ENCODE results near the gene KRTAP9-1.
"Not testable (repeated sequence)": the region's sequence is repeated elsewhere in the genome, so short reads cannot be mapped to it uniquely, and the experiment has no call there.

The KRTAP9-1 gene, protein sequence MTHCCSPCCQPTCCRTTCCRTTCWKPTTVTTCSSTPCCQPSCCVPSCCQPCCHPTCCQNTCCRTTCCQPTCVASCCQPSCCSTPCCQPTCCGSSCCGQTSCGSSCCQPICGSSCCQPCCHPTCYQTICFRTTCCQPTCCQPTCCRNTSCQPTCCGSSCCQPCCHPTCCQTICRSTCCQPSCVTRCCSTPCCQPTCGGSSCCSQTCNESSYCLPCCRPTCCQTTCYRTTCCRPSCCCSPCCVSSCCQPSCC

GRCh38 chr17:41189837-41190318, at the start of gene KRTAP9-1:
Gene KRTAP9-1, plus strand, starts transcription at chr17:41189887. Its CDS starts 0 bp downstream, at chr17:41189887.
- not testable (repeated sequence) for H3K4me1 ChIP-seq (ENCODE audit: insufficient read depth, low read length); H3K9ac ChIP-seq (ENCODE audit: low read depth, low read length); H3K27me3 ChIP-seq (ENCODE audit: insufficient read depth, low read length); H3K36me3 ChIP-seq (ENCODE audit: insufficient read depth, low read depth, low read length); H3K27ac ChIP-seq (ENCODE audit: low read length); H3K9me3 ChIP-seq (ENCODE audit: insufficient read depth, low read depth, low read length); H3K4me3 ChIP-seq (ENCODE audit: low read length)

DNA sequence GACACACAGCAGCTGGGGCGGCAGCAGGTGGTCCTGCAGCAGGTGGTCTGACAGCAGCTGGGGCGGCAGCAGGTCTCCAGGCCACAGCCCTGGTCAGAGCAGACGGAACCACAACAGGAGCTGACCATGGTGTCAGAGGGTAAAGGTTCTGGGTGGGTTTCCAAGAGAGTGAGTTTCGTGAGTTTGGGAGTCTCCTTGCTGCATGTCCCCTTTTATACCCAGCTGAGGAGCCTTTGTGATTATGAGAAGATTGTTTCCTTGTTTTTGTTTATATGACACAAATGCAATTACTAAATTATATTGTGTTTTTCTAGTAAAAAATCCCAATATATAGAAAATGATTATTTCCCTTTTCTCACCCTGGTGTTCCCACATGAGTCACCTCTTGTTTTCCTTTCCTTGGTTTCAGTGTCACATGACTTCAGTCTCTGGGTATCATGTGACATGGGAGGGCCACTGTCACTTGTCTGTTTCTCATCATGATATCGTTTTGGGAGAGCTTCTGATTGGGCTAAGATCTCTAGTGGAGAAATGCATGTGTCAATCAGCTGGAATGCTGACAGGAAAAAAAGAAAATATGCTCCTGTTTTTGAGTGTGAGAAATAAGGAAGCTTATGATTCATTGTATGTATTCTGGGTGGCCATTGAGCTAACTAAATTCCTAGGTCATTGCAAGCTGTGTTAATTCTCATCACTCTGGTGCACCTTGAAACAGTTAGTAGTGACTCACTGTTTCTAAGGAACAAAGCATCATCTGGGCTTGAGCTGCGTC, 49.1 kb upstream of the KRTAP9-1 start, which contains the start of gene KRTAP4-6:
KRTAP4-6 (minus strand) TSS at position 185 of the 772 bp plus-strand sequence; CDS start at position 128, 57 bp downstream.
- Histone ChIP-seq H3K36me3 (ENCODE audit: insufficient read depth, low read depth, low read length) (no peaks in the 10 kb centered on the region), H3K27me3 (ENCODE audit: insufficient read depth, low read length) (no peaks in the 10 kb centered on the region), H3K27ac (ENCODE audit: low read length) (no peak within 1 kb of the TSS), H3K9ac (ENCODE audit: low read depth, low read length) (no peak within 1 kb of the TSS), H3K9me3 (ENCODE audit: insufficient read depth, low read depth, low read length) (peaks cover 18% of the 10 kb centered on the region), H3K4me3 (ENCODE audit: low read length) (no peak within 1 kb of the TSS), H3K4me1 (ENCODE audit: insufficient read depth, low read length) (no peaks in the 10 kb centered on the region)

GRCh38 chr17:41141361-41141760, 48.3 kb upstream of the KRTAP9-1 start:
- H3K4me1 ChIP-seq (ENCODE audit: insufficient read depth, low read length) = no peaks in the 10 kb centered on the region
- no peaks in the 10 kb centered on the region for H3K27me3 ChIP-seq (ENCODE audit: insufficient read depth, low read length)
- no peak overlapping the region for H3K27ac ChIP-seq (ENCODE audit: low read length)

GRCh38 chr17:41144846-41145245, 44.8 kb upstream of the KRTAP9-1 start:
- no peaks in the 10 kb centered on the region for H3K36me3 ChIP-seq (ENCODE audit: insufficient read depth, low read depth, low read length)
- H3K9me3 ChIP-seq (ENCODE audit: insufficient read depth, low read depth, low read length) = peaks cover 14% of the 10 kb centered on the region
- no peak overlapping the region for H3K4me3 ChIP-seq (ENCODE audit: low read length)
- H3K9ac ChIP-seq (ENCODE audit: low read depth, low read length) = no peak overlapping the region
- no peaks in the 10 kb centered on the region for H3K4me1 ChIP-seq (ENCODE audit: insufficient read depth, low read length)
- no peaks in the 10 kb centered on the region for H3K27me3 ChIP-seq (ENCODE audit: insufficient read depth, low read length)
- no peak overlapping the region for H3K27ac ChIP-seq (ENCODE audit: low read length)

More at GRCh38 chr17:41141361-41141760, 48.3 kb upstream of the KRTAP9-1 start:
- no peak overlapping the region for H3K9ac ChIP-seq (ENCODE audit: low read depth, low read length)
- H3K4me3 ChIP-seq (ENCODE audit: low read length) = no peak overlapping the region
- H3K36me3 ChIP-seq (ENCODE audit: insufficient read depth, low read depth, low read length) = no peaks in the 10 kb centered on the region
- H3K9me3 ChIP-seq (ENCODE audit: insufficient read depth, low read depth, low read length) = peaks cover 18% of the 10 kb centered on the region

- Histone ChIP-seq H3K27me3 (ENCODE audit: insufficient read depth, low read length) (no peaks in the 10 kb centered on the region), H3K4me3 (ENCODE audit: low read length) (no peak overlapping the region), H3K9me3 (ENCODE audit: insufficient read depth, low read depth, low read length) (peaks cover 14% of the 10 kb centered on the region), H3K36me3 (ENCODE audit: insufficient read depth, low read depth, low read length) (no peaks in the 10 kb centered on the region), H3K4me1 (ENCODE audit: insufficient read depth, low read length) (no peaks in the 10 kb centered on the region), H3K9ac (ENCODE audit: low read depth, low read length) (no peak overlapping the region), H3K27ac (ENCODE audit: low read length) (no peak overlapping the region)
These were observed 44.4 kb upstream of the KRTAP9-1 start for GRCh38 chr17:41145261-41145660.

DNA sequence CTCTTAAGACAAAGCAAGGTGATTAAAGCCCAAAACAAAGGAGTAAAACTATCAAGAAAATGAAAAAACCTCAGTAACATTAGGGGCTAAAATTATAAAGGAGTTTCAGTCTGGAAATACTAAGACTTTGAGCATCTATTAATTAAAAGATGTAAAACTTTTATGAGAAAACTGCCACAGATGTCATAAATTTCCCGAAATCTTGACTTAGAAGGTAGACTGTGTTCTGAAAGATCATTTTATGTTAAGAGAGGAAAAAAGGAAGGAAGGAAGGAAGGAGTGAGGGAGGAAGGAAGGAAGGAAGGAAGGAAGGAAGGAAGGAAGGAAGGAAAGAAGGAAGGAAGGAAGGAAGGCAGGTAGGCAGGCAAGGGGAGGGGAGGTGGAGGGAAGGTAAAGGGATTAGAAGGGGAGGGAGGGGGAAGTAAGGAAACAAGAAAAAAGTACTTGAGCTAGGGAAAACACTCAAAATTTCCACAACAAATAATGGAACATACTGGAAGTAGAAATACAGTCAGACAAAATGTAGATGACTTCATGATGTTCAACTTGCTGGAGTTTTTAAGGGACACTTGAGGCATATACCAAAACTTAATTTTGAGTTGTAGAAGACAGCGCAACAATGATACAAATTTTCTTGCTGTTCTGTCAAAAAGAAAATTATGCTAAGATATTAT, 42.0 kb upstream of the KRTAP9-1 start:
- H3K27ac ChIP-seq (ENCODE audit: low read length) = no peak overlapping the region

GRCh38 chr17:41148971-41149651, 40.6 kb upstream of the KRTAP9-1 start:
- H3K27ac ChIP-seq (ENCODE audit: low read length); H3K9ac ChIP-seq (ENCODE audit: low read depth, low read length); H3K36me3 ChIP-seq (ENCODE audit: insufficient read depth, low read depth, low read length); H3K4me1 ChIP-seq (ENCODE audit: insufficient read depth, low read length); H3K9me3 ChIP-seq (ENCODE audit: insufficient read depth, low read depth, low read length); H3K27me3 ChIP-seq (ENCODE audit: insufficient read depth, low read length); H3K4me3 ChIP-seq (ENCODE audit: low read length): not testable (repeated sequence)

More for the DNA sequence above, 42.0 kb upstream of the KRTAP9-1 start:
- Histone ChIP-seq H3K4me3 (ENCODE audit: low read length) (no peak overlapping the region), H3K36me3 (ENCODE audit: insufficient read depth, low read depth, low read length) (no peaks in the 10 kb centered on the region), H3K27me3 (ENCODE audit: insufficient read depth, low read length) (no peaks in the 10 kb centered on the region), H3K9me3 (ENCODE audit: insufficient read depth, low read depth, low read length) (peaks cover 14% of the 10 kb centered on the region), H3K9ac (ENCODE audit: low read depth, low read length) (no peak overlapping the region), H3K4me1 (ENCODE audit: insufficient read depth, low read length) (no peaks in the 10 kb centered on the region)

GRCh38 chr17:41149652-41149985, 40.1 kb upstream of the KRTAP9-1 start, which contains the start of gene KRTAP4-5:
Gene KRTAP4-5, minus strand, starts transcription at chr17:41149825. Its CDS starts 58 bp downstream, at chr17:41149767.
- H3K36me3 ChIP-seq (ENCODE audit: insufficient read depth, low read depth, low read length) = no peaks in the 10 kb centered on the region
- H3K27ac ChIP-seq (ENCODE audit: low read length) = no peak within 1 kb of the TSS
- no peaks in the 10 kb centered on the region for H3K9me3 ChIP-seq (ENCODE audit: insufficient read depth, low read depth, low read length)

DNA sequence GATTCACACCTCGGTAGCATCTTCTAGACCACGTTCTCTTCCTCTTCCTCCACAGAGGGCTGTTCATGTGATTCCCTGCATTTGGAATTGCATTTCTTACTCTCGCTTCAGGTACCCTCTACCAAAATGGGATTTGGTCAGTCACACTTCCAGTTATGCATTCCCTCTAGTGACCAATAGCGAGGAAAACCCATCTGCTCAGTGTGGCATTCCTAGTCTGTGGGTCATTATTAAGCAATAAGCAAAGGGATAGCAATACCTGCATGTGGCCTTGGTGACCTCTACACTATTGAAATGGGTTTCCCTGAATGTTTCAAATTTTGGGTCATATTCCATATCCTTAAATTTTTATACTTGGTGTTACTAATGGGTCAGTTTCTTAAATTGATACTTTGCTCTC, 39.7 kb upstream of the KRTAP9-1 start:
- H3K4me3 ChIP-seq (ENCODE audit: low read length) = no peak overlapping the region
- no peaks in the 10 kb centered on the region for H3K27me3 ChIP-seq (ENCODE audit: insufficient read depth, low read length)
- H3K9me3 ChIP-seq (ENCODE audit: insufficient read depth, low read depth, low read length) = no peaks in the 10 kb centered on the region
- no peak overlapping the region for H3K9ac ChIP-seq (ENCODE audit: low read depth, low read length)
- H3K27ac ChIP-seq (ENCODE audit: low read length) = no peak overlapping the region
- H3K36me3 ChIP-seq (ENCODE audit: insufficient read depth, low read depth, low read length) = no peaks in the 10 kb centered on the region
- no peaks in the 10 kb centered on the region for H3K4me1 ChIP-seq (ENCODE audit: insufficient read depth, low read length)

More at GRCh38 chr17:41149652-41149985, 40.1 kb upstream of the KRTAP9-1 start, which contains the start of gene KRTAP4-5:
- no peaks in the 10 kb centered on the region for H3K4me1 ChIP-seq (ENCODE audit: insufficient read depth, low read length)
- H3K9ac ChIP-seq (ENCODE audit: low read depth, low read length) = no peak within 1 kb of the TSS
- no peaks in the 10 kb centered on the region for H3K27me3 ChIP-seq (ENCODE audit: insufficient read depth, low read length)
- no peak within 1 kb of the TSS for H3K4me3 ChIP-seq (ENCODE audit: low read length)

DNA sequence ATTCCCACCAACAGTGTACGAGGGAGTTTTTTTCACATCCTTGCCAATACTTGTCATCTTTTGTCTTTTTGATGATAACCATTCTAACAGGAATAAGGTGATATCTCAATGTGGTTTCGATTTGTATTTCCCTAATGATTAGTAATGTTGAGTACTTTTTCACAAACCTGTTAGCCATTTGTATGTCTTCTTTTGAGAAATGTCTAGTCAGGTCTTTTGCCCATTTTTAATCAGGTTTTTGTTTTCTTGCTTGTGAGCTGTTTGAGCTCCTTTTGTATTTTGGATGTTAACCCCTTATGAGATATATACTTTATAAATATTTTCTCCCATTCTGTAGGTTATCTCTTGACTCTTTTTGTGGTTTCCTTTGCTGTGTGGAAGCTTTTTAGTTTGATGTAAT, 38.2 kb upstream of the KRTAP9-1 start:
- Histone ChIP-seq H3K36me3 (ENCODE audit: insufficient read depth, low read depth, low read length) (no peaks in the 10 kb centered on the region), H3K27me3 (ENCODE audit: insufficient read depth, low read length) (no peaks in the 10 kb centered on the region), H3K4me1 (ENCODE audit: insufficient read depth, low read length) (no peaks in the 10 kb centered on the region), H3K9ac (ENCODE audit: low read depth, low read length) (no peak overlapping the region), H3K9me3 (ENCODE audit: insufficient read depth, low read depth, low read length) (no peaks in the 10 kb centered on the region), H3K27ac (ENCODE audit: low read length) (no peak overlapping the region), H3K4me3 (ENCODE audit: low read length) (no peak overlapping the region)

DNA sequence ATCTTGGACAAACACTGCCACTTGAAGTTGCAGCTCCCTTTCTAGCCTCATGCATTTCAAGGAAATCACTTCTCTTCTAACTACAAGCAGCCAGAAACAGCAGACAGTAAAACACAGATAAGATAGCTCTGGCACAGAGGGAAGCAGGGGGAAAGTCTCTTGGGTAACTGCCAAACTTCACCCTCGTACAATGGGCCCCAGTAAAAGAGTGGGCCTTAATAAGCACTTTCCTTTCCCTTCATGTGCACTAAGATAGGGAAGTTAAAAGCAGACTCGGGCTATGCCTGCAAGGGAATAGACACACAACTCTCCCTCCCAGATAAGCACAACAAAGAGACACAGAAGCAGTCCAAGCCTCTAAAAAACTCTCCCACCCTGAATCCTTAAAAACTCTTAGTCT, 35.8 kb upstream of the KRTAP9-1 start:
- no peaks in the 10 kb centered on the region for H3K27me3 ChIP-seq (ENCODE audit: insufficient read depth, low read length)
- no peaks in the 10 kb centered on the region for H3K9me3 ChIP-seq (ENCODE audit: insufficient read depth, low read depth, low read length)
- no peak overlapping the region for H3K4me3 ChIP-seq (ENCODE audit: low read length)
- no peak overlapping the region for H3K27ac ChIP-seq (ENCODE audit: low read length)
- H3K4me1 ChIP-seq (ENCODE audit: insufficient read depth, low read length) = no peaks in the 10 kb centered on the region
- no peaks in the 10 kb centered on the region for H3K36me3 ChIP-seq (ENCODE audit: insufficient read depth, low read depth, low read length)
- no peak overlapping the region for H3K9ac ChIP-seq (ENCODE audit: low read depth, low read length)

Data from iPS-20b (cell line).